Fibroblast of lung (primary cell): Measurements from ENCODE around the gene ASPHD2. TPM values are rescaled to one million over a fixed set of nuclear protein-coding genes. Genes with fewer than 3 reads are reported as not detected.

Source experiments
- DNase-seq, 2 donors: peaks; one replicate each; pipeline versions ENCODE4 v3.0.0 to v3.0.0-alpha.2; 2010; ENCODE audit warnings: low read depth in 2 of 2
- H2AFZ ChIP-seq: 2 replicates; pipeline ENCODE4 v1.5.1; 2012; ENCODE audit warnings: low read length, control low read depth, inconsistent platforms
- H3K27ac ChIP-seq: 2 replicates; pipeline ENCODE4 v1.5.1; 2011; ENCODE audit warnings: low read length, control low read depth; ENCODE audit not compliant: insufficient read depth
- H3K27me3 ChIP-seq: 2 replicates; pipeline ENCODE4 v1.5.1; 2011; ENCODE audit warnings: mild to moderate bottlenecking, low read length; ENCODE audit not compliant: control insufficient read depth, insufficient read depth
- H3K36me3 ChIP-seq: 2 replicates; pipeline ENCODE4 v1.5.1; 2011; ENCODE audit warnings: low read length; ENCODE audit not compliant: control insufficient read depth, insufficient read depth
- H3K4me1 ChIP-seq: 2 replicates; pipeline ENCODE4 v1.5.1; 2011; ENCODE audit warnings: low read length; ENCODE audit not compliant: control insufficient read depth, insufficient read depth; ENCODE audit errors: extremely low read depth
- H3K4me2 ChIP-seq: 2 replicates; pipeline ENCODE4 v1.5.1; 2011; ENCODE audit warnings: low read length, control low read depth; ENCODE audit not compliant: insufficient read depth; ENCODE audit errors: extremely low read depth
- H3K4me3 ChIP-seq, 4 experiments: fragments of 200-600 bp in 1 of 4; sonication (generic) in 1 of 4; replicated peaks in 1 of 4; 2 replicates each; pipeline ENCODE4 v1.5.1; 2011 to 2016; ENCODE audit warnings: low read length in 4 of 4, low read depth in 3 of 4, mild to moderate bottlenecking in 3 of 4, control low read depth in 2 of 4, inconsistent platforms in 1 of 4, mixed read lengths in 1 of 4; ENCODE audit not compliant: insufficient read depth in 1 of 4; ENCODE audit errors: control extremely low read depth in 1 of 4
- H3K79me2 ChIP-seq: 2 replicates; pipeline ENCODE4 v1.5.1; 2012; ENCODE audit warnings: mild to moderate bottlenecking, low read length, inconsistent platforms; ENCODE audit not compliant: control insufficient read depth, insufficient read depth
- H3K9ac ChIP-seq: 2 replicates; pipeline ENCODE4 v1.5.1; 2011; ENCODE audit warnings: mild to moderate bottlenecking, low read length, control low read depth; ENCODE audit not compliant: insufficient read depth
- H3K9me3 ChIP-seq: 2 replicates; pipeline ENCODE4 v1.5.1; 2012; ENCODE audit warnings: low read depth, low read length; ENCODE audit not compliant: control insufficient read depth, insufficient read depth
- H4K20me1 ChIP-seq: 2 replicates; pipeline ENCODE4 v1.5.1; 2011; ENCODE audit warnings: low read length; ENCODE audit not compliant: control insufficient read depth, insufficient read depth; ENCODE audit errors: extremely low read depth
- EZH2 ChIP-seq: IDR thresholded peaks from 2 replicates; pipeline ENCODE4 v1.5.1; 2012; ENCODE audit warnings: low read length, control low read depth, mild to moderate bottlenecking; ENCODE audit errors: missing control alignments
- polyA plus RNA-seq, 2 donors: library from polyadenylated mRNA; depleted of rRNA in 1 of 2; stranded (reverse) in 1 of 2; unstranded in 1 of 2; fragments of >200 nt; gene quantifications; 2 replicates each; pipeline ENCODE4 v1.2.1, GENCODE V29; 2011 to 2012; ENCODE audit warnings: missing spikeins in 1 of 2
- total RNA-seq: library from RNA; depleted of rRNA; stranded (reverse); fragments of >200 nt; gene quantifications from 2 replicates; pipeline ENCODE4 v1.2.1, GENCODE V29; 2014
- TF ChIP-seq, protein P1 (sequence below), 2 donors: IDR thresholded peaks in 1 of 2; conservative IDR thresholded peaks in 1 of 2; 1 replicate in 1 of 2; 2 replicates in 1 of 2; pipeline ENCODE4 v1.5.1; 2011 to 2012; ENCODE audit warnings: low read length in 2 of 2, control low read depth in 1 of 2, inconsistent platforms in 1 of 2, low read depth in 1 of 2, mild to moderate bottlenecking in 1 of 2

The ASPHD2 gene
- total and polyA plus RNA-seq, 2 donors (not counting 1 experiment from before 2014, with no cell fraction given): 0.42 to 1.7 TPM

DNA sequence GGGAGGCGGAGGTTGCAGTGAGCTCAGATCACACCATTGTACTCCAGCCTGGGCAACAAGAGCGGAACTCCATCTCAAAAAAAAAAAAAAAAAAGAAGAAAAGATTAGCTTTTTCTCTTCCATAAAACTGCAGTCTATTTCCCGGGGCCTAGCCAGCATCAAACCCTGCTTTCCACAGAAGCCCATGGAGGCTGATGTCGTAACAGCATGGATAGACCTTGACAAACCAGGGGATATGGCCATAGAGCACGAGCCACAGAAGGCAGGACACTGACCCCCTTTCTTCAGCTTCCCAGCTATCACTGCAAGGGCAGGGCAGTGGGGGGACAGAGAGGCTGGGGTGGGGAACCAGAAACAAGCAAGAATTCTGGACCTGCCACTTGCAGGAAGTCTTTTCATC is 33.0 kb downstream of the ASPHD2 start:
- Histone ChIP-seq H3K27me3 (no peaks in the 10 kb centered on the region), H4K20me1 (no peaks in the 10 kb centered on the region), H3K4me1 (no peaks in the 10 kb centered on the region), H3K9ac (no peak overlapping the region), H3K27ac (no peak overlapping the region), H3K36me3 (peaks cover 15% of the 10 kb centered on the region), H3K9me3 (no peaks in the 10 kb centered on the region), H3K4me2 (no peak overlapping the region), H3K79me2 (no peaks in the 10 kb centered on the region), H2AFZ (no peak overlapping the region), H3K4me3 (no peak overlapping the region)
- no peak for TF ChIP-seq EZH2
- TF ChIP-seq, protein P1, sequence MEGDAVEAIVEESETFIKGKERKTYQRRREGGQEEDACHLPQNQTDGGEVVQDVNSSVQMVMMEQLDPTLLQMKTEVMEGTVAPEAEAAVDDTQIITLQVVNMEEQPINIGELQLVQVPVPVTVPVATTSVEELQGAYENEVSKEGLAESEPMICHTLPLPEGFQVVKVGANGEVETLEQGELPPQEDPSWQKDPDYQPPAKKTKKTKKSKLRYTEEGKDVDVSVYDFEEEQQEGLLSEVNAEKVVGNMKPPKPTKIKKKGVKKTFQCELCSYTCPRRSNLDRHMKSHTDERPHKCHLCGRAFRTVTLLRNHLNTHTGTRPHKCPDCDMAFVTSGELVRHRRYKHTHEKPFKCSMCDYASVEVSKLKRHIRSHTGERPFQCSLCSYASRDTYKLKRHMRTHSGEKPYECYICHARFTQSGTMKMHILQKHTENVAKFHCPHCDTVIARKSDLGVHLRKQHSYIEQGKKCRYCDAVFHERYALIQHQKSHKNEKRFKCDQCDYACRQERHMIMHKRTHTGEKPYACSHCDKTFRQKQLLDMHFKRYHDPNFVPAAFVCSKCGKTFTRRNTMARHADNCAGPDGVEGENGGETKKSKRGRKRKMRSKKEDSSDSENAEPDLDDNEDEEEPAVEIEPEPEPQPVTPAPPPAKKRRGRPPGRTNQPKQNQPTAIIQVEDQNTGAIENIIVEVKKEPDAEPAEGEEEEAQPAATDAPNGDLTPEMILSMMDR (conservative IDR thresholded peaks at IDR 0.05 in 1 of 2, IDR thresholded peaks at IDR 0.05 in 1 of 2; ENCODE audit: low read depth in 1 of 2, low read length in 2 of 2): no peak
- DNase-seq: no peak

DNA sequence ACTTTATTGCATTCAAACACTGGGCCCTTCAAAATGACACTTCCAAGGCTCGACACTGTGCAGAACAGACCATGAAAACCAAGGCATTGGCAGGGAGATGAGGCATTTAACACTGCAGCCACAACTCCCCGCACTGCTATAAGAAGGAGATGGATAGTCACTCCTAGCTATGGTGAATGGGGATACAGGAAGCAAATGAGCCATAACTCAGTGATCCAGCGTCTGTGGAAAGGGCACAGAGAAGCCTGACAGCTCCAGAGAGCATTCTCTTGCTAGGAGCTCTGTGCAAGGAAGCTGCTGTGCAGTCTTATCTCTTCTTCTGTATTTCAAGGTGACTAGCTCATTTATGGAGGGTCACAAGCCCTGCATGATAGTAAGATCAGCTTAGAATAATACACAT is 33.6 kb downstream of the ASPHD2 start:
- no peak for TF ChIP-seq EZH2
- TF ChIP-seq, protein P1 (conservative IDR thresholded peaks at IDR 0.05 in 1 of 2, IDR thresholded peaks at IDR 0.05 in 1 of 2; ENCODE audit: low read depth in 1 of 2, low read length in 2 of 2): no peak
- no peak overlapping the region for H3K9ac ChIP-seq
- no peak overlapping the region for H3K4me2 ChIP-seq
- H3K27ac ChIP-seq: no peak overlapping the region
- H3K4me3 ChIP-seq: no peak overlapping the region
- no peaks in the 10 kb centered on the region for H4K20me1 ChIP-seq
- no peaks in the 10 kb centered on the region for H3K4me1 ChIP-seq
- no peaks in the 10 kb centered on the region for H3K9me3 ChIP-seq
- peaks cover 15% of the 10 kb centered on the region for H3K36me3 ChIP-seq
- no peak overlapping the region for H2AFZ ChIP-seq
- DNase-seq: no peak
- H3K79me2 ChIP-seq: no peaks in the 10 kb centered on the region
- H3K27me3 ChIP-seq: no peaks in the 10 kb centered on the region

DNA sequence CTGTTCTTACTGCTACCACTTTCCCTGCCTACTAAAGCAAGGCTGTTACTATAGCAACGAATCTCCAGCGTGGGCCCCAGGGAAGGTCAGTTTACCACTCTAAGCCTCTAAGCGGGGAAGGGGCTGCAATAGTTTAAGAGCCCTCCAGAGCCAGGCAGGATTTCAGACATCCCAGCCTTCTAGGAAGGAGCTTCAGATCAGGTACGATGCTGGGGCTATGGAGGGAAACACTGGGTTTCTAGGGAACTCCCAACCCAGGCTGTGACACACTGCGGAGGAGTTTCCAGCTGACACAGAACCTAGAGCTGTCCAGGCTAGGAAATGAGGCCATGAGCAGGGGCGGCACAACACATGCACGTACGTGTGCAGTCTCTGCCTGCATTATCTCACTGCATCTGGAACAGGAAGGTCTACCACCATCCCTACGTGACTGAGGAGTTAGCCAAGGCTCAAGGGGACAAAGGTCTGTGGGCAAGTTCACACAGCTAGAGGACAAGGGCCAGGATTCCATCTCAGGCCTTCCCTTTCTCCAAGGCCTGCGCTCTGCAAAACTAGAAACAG is 34.1 kb downstream of the ASPHD2 start:
- Histone ChIP-seq H3K36me3 (peaks cover 14% of the 10 kb centered on the region), H3K27ac (no peak overlapping the region), H3K9ac (no peak overlapping the region), H3K9me3 (no peaks in the 10 kb centered on the region), H2AFZ (no peak overlapping the region), H3K27me3 (no peaks in the 10 kb centered on the region), H3K4me1 (no peaks in the 10 kb centered on the region), H3K4me3 (no peak overlapping the region), H3K79me2 (no peaks in the 10 kb centered on the region), H4K20me1 (no peaks in the 10 kb centered on the region), H3K4me2 (no peak overlapping the region)
- no peak for TF ChIP-seq EZH2
- peak in 1 of 2 donors; percentile 52 for DNase-seq
